HL-60/S4 treated with retinoic acid at 250 ng/mL for 4 days and 3 days (cell line): ENCODE results near the gene LAMA4.
"Not testable (repeated sequence)": the region's sequence is repeated elsewhere in the genome, so short reads cannot be mapped to it uniquely, and the experiment has no call there.

ENCODE experiments used
- in situ Hi-C: fragments of 300-500 bp; cut with MboI; formaldehyde crosslinking; loops from 2 replicates; pipeline ENCODE4 v1.7.0; 2022; ENCODE audit warnings: low sequenced_read_pairs

The LAMA4 gene

GRCh38 chr6:112106026-112106425, 148.3 kb downstream of the LAMA4 start:
- in situ Hi-C loops = not testable (repeated sequence)

GRCh38 chr6:112100561-112100960, 153.8 kb downstream of the LAMA4 start:
- in situ Hi-C loops = no loop called here

GRCh38 chr6:112096901-112097300, 157.5 kb downstream of the LAMA4 start:
- in situ Hi-C loops = no loop called here

GRCh38 chr6:112087916-112088315, 166.5 kb downstream of the LAMA4 start:
- in situ Hi-C loops = no loop called here

- in situ Hi-C loops = no loop called here
These were observed 167.0 kb downstream of the LAMA4 start, which contains the start of the genes FAM229B and TUBE1 for GRCh38 chr6:112087136-112087911. Gene FAM229B (plus strand): TSS chr6:112087591. CDS start chr6:112099284, 11,693 bp downstream. Gene TUBE1 (minus strand): TSS chr6:112087482. CDS start chr6:112087434, 48 bp downstream.

GRCh38 chr6:112086744-112087135, 167.6 kb downstream of the LAMA4 start:
- in situ Hi-C loops = no loop called here

GRCh38 chr6:112085286-112086065, 168.9 kb downstream of the LAMA4 start:
- in situ Hi-C loops = no loop called here

- in situ Hi-C loops = no loop called here
These were observed 172.8 kb downstream of the LAMA4 start for GRCh38 chr6:112081569-112081968.

GRCh38 chr6:112066606-112067005, 187.8 kb downstream of the LAMA4 start:
- in situ Hi-C loops = no loop called here

GRCh38 chr6:112065426-112065986, 188.9 kb downstream of the LAMA4 start:
- in situ Hi-C loops = no loop called here

- in situ Hi-C loops = no loop called here
These were observed 191.4 kb downstream of the LAMA4 start for GRCh38 chr6:112062966-112063365.

- in situ Hi-C loops = no loop called here
These were observed 192.8 kb downstream of the LAMA4 start for GRCh38 chr6:112061605-112062004.
